ENCODE results near the gene CATSPERE.
"Not testable (repeated sequence)": the region's sequence is repeated elsewhere in the genome, so short reads cannot be mapped to it uniquely, and the experiment has no call there.

Gene CATSPERE

GRCh38 chr1:244545511-244545910 is 84.4 kb downstream of the CATSPERE start:
- no peak for DNase-seq (ENCODE audit: low read depth in 2 of 2)

- no peak for DNase-seq (ENCODE audit: low read depth in 2 of 2)
Measured at GRCh38 chr1:244548558-244549115, 87.6 kb downstream of the CATSPERE start.

GRCh38 chr1:244552336-244552735 is 91.3 kb downstream of the CATSPERE start:
- no peak for DNase-seq (ENCODE audit: low read depth in 2 of 2)

GRCh38 chr1:244556263-244556662 is 95.2 kb downstream of the CATSPERE start:
- DNase-seq (ENCODE audit: low read depth in 2 of 2): no peak

GRCh38 chr1:244557565-244557964 is 96.5 kb downstream of the CATSPERE start:
- no peak for DNase-seq (ENCODE audit: low read depth in 2 of 2)

- DNase-seq (ENCODE audit: low read depth in 2 of 2): no peak
Measured at GRCh38 chr1:244559561-244559960, 98.5 kb downstream of the CATSPERE start.

- not testable (repeated sequence) for DNase-seq (ENCODE audit: low read depth in 2 of 2)
Measured at GRCh38 chr1:244562877-244563276, 101.8 kb downstream of the CATSPERE start.

- no peak for DNase-seq (ENCODE audit: low read depth in 2 of 2)
Measured at GRCh38 chr1:244573768-244574167, 112.7 kb downstream of the CATSPERE start.

- DNase-seq (ENCODE audit: low read depth in 2 of 2): no peak
Measured at GRCh38 chr1:244576259-244576892, 115.3 kb downstream of the CATSPERE start.

GRCh38 chr1:244578205-244578604 is 117.1 kb downstream of the CATSPERE start:
- DNase-seq (ENCODE audit: low read depth in 2 of 2): not testable (repeated sequence)

- no peak for DNase-seq (ENCODE audit: low read depth in 2 of 2)
Measured at GRCh38 chr1:244583358-244583982, 122.4 kb downstream of the CATSPERE start.

GRCh38 chr1:244585867-244586266 is 124.8 kb downstream of the CATSPERE start:
- no peak for DNase-seq (ENCODE audit: low read depth in 2 of 2)

- DNase-seq (ENCODE audit: low read depth in 2 of 2): no peak
Measured at GRCh38 chr1:244590670-244591069, 129.6 kb downstream of the CATSPERE start.

- no peak for DNase-seq (ENCODE audit: low read depth in 2 of 2)
Measured at GRCh38 chr1:244598611-244599010, 137.5 kb downstream of the CATSPERE start.

- peak in 1 of 2 experiments; percentile 28 for DNase-seq (ENCODE audit: low read depth in 2 of 2)
Measured at GRCh38 chr1:244599937-244600350, 138.9 kb downstream of the CATSPERE start.

GRCh38 chr1:244601336-244601735 is 140.3 kb downstream of the CATSPERE start:
- no peak for DNase-seq (ENCODE audit: low read depth in 2 of 2)

GRCh38 chr1:244603498-244603897 is 142.4 kb downstream of the CATSPERE start:
- DNase-seq (ENCODE audit: low read depth in 2 of 2): no peak

- no peak for DNase-seq (ENCODE audit: low read depth in 2 of 2)
Measured at GRCh38 chr1:244605835-244606370, 144.8 kb downstream of the CATSPERE start.

GRCh38 chr1:244614113-244614836 is 153.2 kb downstream of the CATSPERE start:
- no peak for DNase-seq (ENCODE audit: low read depth in 2 of 2)

GRCh38 chr1:244614879-244615278 is 153.8 kb downstream of the CATSPERE start:
- DNase-seq (ENCODE audit: low read depth in 2 of 2): no peak

GRCh38 chr1:244615301-244615700 is 154.2 kb downstream of the CATSPERE start:
- no peak for DNase-seq (ENCODE audit: low read depth in 2 of 2)

- DNase-seq (ENCODE audit: low read depth in 2 of 2): no peak
Measured at GRCh38 chr1:244626709-244627108, 165.6 kb downstream of the CATSPERE start.
